IPS-18c (cell line): ENCODE results near the gene ARHGAP22.

Experiments
- H3K4me3 ChIP-seq: 2 replicates; pipeline ENCODE4 v1.7.0; 2013; ENCODE audit warnings: low read depth, mild to moderate bottlenecking, low read length, moderate library complexity; ENCODE audit not compliant: insufficient read depth
- H3K9me3 ChIP-seq: one replicate; pipeline ENCODE4 v1.6.1; 2013; ENCODE audit warnings: mild to moderate bottlenecking, low read length, moderate library complexity; ENCODE audit not compliant: control insufficient read depth, insufficient read depth

ARHGAP22 gene

GRCh38 chr10:48411510-48411909 lies 193.4 kb downstream of the ARHGAP22 start:
- H3K4me3 ChIP-seq, result no peak overlapping the region
- no peaks in the 10 kb centered on the region for H3K9me3 ChIP-seq

- no peaks in the 10 kb centered on the region for H3K9me3 ChIP-seq
- no peak overlapping the region for H3K4me3 ChIP-seq
Observed at GRCh38 chr10:48410503-48410902, 194.4 kb downstream of the ARHGAP22 start.

GRCh38 chr10:48406658-48407057 lies 198.2 kb downstream of the ARHGAP22 start:
- no peak overlapping the region for H3K4me3 ChIP-seq
- H3K9me3 ChIP-seq, result no peaks in the 10 kb centered on the region

GRCh38 chr10:48406204-48406603 lies 198.7 kb downstream of the ARHGAP22 start:
- Histone ChIP-seq H3K9me3 (no peaks in the 10 kb centered on the region), H3K4me3 (no peak overlapping the region)

- Histone ChIP-seq H3K4me3 (no peak overlapping the region), H3K9me3 (no peaks in the 10 kb centered on the region)
Observed at GRCh38 chr10:48404646-48405045, 200.2 kb downstream of the ARHGAP22 start.

- Histone ChIP-seq H3K9me3 (no peaks in the 10 kb centered on the region), H3K4me3 (no peak overlapping the region)
Observed at GRCh38 chr10:48400850-48401220, 204.0 kb downstream of the ARHGAP22 start.

- Histone ChIP-seq H3K9me3 (no peaks in the 10 kb centered on the region), H3K4me3 (no peak overlapping the region)
Observed at GRCh38 chr10:48400129-48400849, 204.6 kb downstream of the ARHGAP22 start.

GRCh38 chr10:48399551-48399950 lies 205.3 kb downstream of the ARHGAP22 start:
- no peak overlapping the region for H3K4me3 ChIP-seq
- H3K9me3 ChIP-seq, result no peaks in the 10 kb centered on the region

GRCh38 chr10:48399056-48399541 lies 205.8 kb downstream of the ARHGAP22 start:
- no peaks in the 10 kb centered on the region for H3K9me3 ChIP-seq
- no peak overlapping the region for H3K4me3 ChIP-seq

GRCh38 chr10:48398261-48398660 lies 206.6 kb downstream of the ARHGAP22 start:
- Histone ChIP-seq H3K4me3 (no peak overlapping the region), H3K9me3 (no peaks in the 10 kb centered on the region)
